Endothelial cell of umbilical vein (primary cell): Measurements from ENCODE around the gene NELL2. TPM values are rescaled to one million over a fixed set of nuclear protein-coding genes. Genes with fewer than 3 reads are reported as not detected.

Experiments
- BruUV-seq: library from RNA; stranded (reverse); fragments of 400-500 nt; replicated peaks from 2 replicates; lab custom pipeline; 2021; lab: Mats Ljungman, UMichigan
- CTCF ChIA-PET: fragments of 300-600, 350-600 bp; sonication (Branson Sonifier 250); formaldehyde crosslinking; loops from one replicate; lab custom pipeline; 2021; ENCODE audit warnings: antibody characterized with exemption, inconsistent platforms; lab: Charles Lee
- POLR2A ChIA-PET: fragments of 300-600, 350-600 bp; sonication (Branson Sonifier 250); formaldehyde crosslinking; loops from one replicate; lab custom pipeline; 2021; ENCODE audit warnings: antibody characterized with exemption, inconsistent platforms; lab: Charles Lee
- DNase-seq: peaks from one replicate; pipeline ENCODE4 v3.0.0-alpha.2; 2011; ENCODE audit warnings: low read depth, low spot score
- FAIRE-seq: peaks from 2 replicates; lab custom pipeline; 2011; peaks lifted over from hg19 to GRCh38; lab: Jason Lieb, UNC
- H2AFZ ChIP-seq: 2 replicates; pipeline ENCODE4 v1.6.0; 2012; ENCODE audit warnings: low read depth, low read length, control low read depth, inconsistent platforms
- H3K27ac ChIP-seq: 2 replicates; pipeline ENCODE4 v1.5.1; 2011; ENCODE audit warnings: low read depth, mild to moderate bottlenecking, control low read depth, low read length, moderate library complexity; ENCODE audit not compliant: insufficient read depth
- H3K27me3 ChIP-seq, 2 experiments: 2 replicates each; pipeline versions ENCODE4 v1.6.0 to v1.6.1; 2011; ENCODE audit warnings: low read length in 2 of 2, mixed read lengths in 1 of 2; ENCODE audit not compliant: control insufficient read depth in 2 of 2, insufficient read depth in 2 of 2
- H3K36me3 ChIP-seq, 2 experiments: 2 replicates in 1 of 2; 3 replicates in 1 of 2; pipeline ENCODE4 v1.5.1; 2011; ENCODE audit warnings: low read length in 2 of 2, mild to moderate bottlenecking in 1 of 2, moderate library complexity in 1 of 2; ENCODE audit not compliant: control insufficient read depth in 2 of 2, insufficient read depth in 2 of 2; ENCODE audit errors: extremely low read depth in 1 of 2
- H3K4me1 ChIP-seq: 3 replicates; pipeline ENCODE4 v1.5.1; 2011; ENCODE audit warnings: mild to moderate bottlenecking, low read length; ENCODE audit not compliant: control insufficient read depth, insufficient read depth; ENCODE audit errors: extremely low read depth
- H3K4me2 ChIP-seq: 2 replicates; pipeline ENCODE4 v1.6.1; 2011; ENCODE audit warnings: low read length, control low read depth, mixed read lengths; ENCODE audit not compliant: insufficient read depth
- H3K4me3 ChIP-seq, 3 experiments: fragments of 200-600 bp in 1 of 3; sonication (generic), shearing (Covaris generic) in 1 of 3; replicated peaks in 1 of 3; 2 replicates each; pipeline ENCODE4 v1.5.1; 2011 to 2016; ENCODE audit warnings: control low read depth in 3 of 3, low read length in 3 of 3, mild to moderate bottlenecking in 2 of 3, inconsistent platforms in 1 of 3, low read depth in 1 of 3, moderate library complexity in 1 of 3; ENCODE audit not compliant: insufficient read depth in 1 of 3
- H3K79me2 ChIP-seq: 2 replicates; pipeline ENCODE4 v1.6.0; 2012; ENCODE audit warnings: low read length, inconsistent platforms; ENCODE audit not compliant: control insufficient read depth, insufficient read depth
- H3K9ac ChIP-seq: replicated peaks from 2 replicates; pipeline ENCODE3; 2011; ENCODE audit warnings: low read length, control low read depth; ENCODE audit not compliant: insufficient read depth; ENCODE audit errors: extremely low read depth
- H3K9me1 ChIP-seq: replicated peaks from 3 replicates; pipeline ENCODE4 v1.6.0; 2011; ENCODE audit warnings: mild to moderate bottlenecking, low read length; ENCODE audit not compliant: control insufficient read depth, insufficient read depth; ENCODE audit errors: extremely low read depth
- H3K9me3 ChIP-seq: replicated peaks from 2 replicates; pipeline ENCODE4 v1.5.1; 2012; ENCODE audit warnings: low read length, inconsistent platforms; ENCODE audit not compliant: control insufficient read depth, insufficient read depth
- H4K20me1 ChIP-seq: replicated peaks from 2 replicates; pipeline ENCODE3; 2011; ENCODE audit warnings: mild to moderate bottlenecking, low read length; ENCODE audit not compliant: control insufficient read depth, insufficient read depth; ENCODE audit errors: extremely low read depth
- CTCF ChIP-seq, 2 donors: IDR thresholded peaks; 1 replicate in 1 of 2; 2 replicates in 1 of 2; pipeline ENCODE4 v1.5.1; 2011; ENCODE audit warnings: low read length in 2 of 2, mild to moderate bottlenecking in 2 of 2, moderate library complexity in 2 of 2, control low read depth in 1 of 2, inconsistent platforms in 1 of 2, low read depth in 1 of 2; ENCODE audit not compliant: insufficient read depth in 1 of 2; ENCODE audit errors: extremely low read depth in 1 of 2
- EZH2 ChIP-seq: IDR thresholded peaks from 2 replicates; pipeline ENCODE4 v1.6.1; 2012; ENCODE audit warnings: borderline replicate concordance, low read depth, mild to moderate bottlenecking, moderate library complexity, low read length, inconsistent platforms; ENCODE audit not compliant: severe bottlenecking
- FOS ChIP-seq: IDR thresholded peaks from 2 replicates; pipeline ENCODE4 v1.6.1; 2011; ENCODE audit warnings: mild to moderate bottlenecking, low read length, moderate library complexity, borderline replicate concordance; ENCODE audit not compliant: insufficient read depth
- GATA2 ChIP-seq: IDR thresholded peaks from 2 replicates; pipeline ENCODE4 v1.7.0; 2011; ENCODE audit warnings: low read depth, mild to moderate bottlenecking, moderate library complexity, mixed read lengths, low read length; ENCODE audit not compliant: insufficient read length, insufficient read depth
- JUN ChIP-seq: IDR thresholded peaks from 2 replicates; pipeline ENCODE4 v1.6.1; 2011; ENCODE audit warnings: borderline replicate concordance, low read depth; ENCODE audit not compliant: insufficient read length, insufficient read depth
- MAX ChIP-seq: IDR thresholded peaks from 2 replicates; pipeline ENCODE4 v1.6.1; 2011; ENCODE audit not compliant: insufficient read depth, insufficient read length
- MYC ChIP-seq: IDR thresholded peaks from one replicate; pipeline ENCODE4 v1.6.1; 2011; ENCODE audit warnings: mild to moderate bottlenecking, low read depth, low read length
- POLR2A ChIP-seq: IDR thresholded peaks from 2 replicates; pipeline ENCODE4 v1.6.1; 2012; ENCODE audit warnings: low read depth, mild to moderate bottlenecking, control low read depth, low read length
- POLR2AphosphoS5 ChIP-seq: IDR thresholded peaks from 2 replicates; pipeline ENCODE4 v1.6.1; 2012; ENCODE audit warnings: low read depth, mild to moderate bottlenecking, control low read depth, low read length, moderate library complexity; ENCODE audit not compliant: insufficient read depth
- dilution Hi-C: fragments of 300-500 bp; cut with MboI; formaldehyde crosslinking; loops from one replicate; pipeline ENCODE4 v1.15.0; 2019; ENCODE audit warnings: low sequenced_read_pairs; ENCODE audit not compliant: extremely low pct_ligation_motif_present
- intact Hi-C: fragments of 100-400 bp; cut with micrococcal nuclease; formaldehyde crosslinking; loops from one replicate; pipeline ENCODE4 v1.10.0; 2022
- polyA plus RNA-seq, 4 experiments: library from polyadenylated mRNA; depleted of rRNA in 3 of 4; stranded (reverse) in 3 of 4; unstranded in 1 of 4; fragments of >200 nt; gene quantifications; 2 replicates each; pipeline versions ENCODE4 v1.2.1 to v1.2.3, GENCODE V29; 2011 to 2012; ENCODE audit warnings: missing spikeins in 1 of 4
- total RNA-seq: library from RNA; stranded (reverse); gene quantifications from 2 replicates; pipeline ENCODE4 v1.2.3, GENCODE V29; 2021

Gene NELL2
- total and polyA plus RNA-seq, 2 donors (not counting 3 experiments of a cell fraction or from before 2014, with no cell fraction given) = 0.11 to 0.49 TPM

GRCh38 chr12:44780221-44780790 is 95.8 kb downstream of the NELL2 start:
- intact Hi-C loops (no loop called here), dilution Hi-C loops (no loop called here)
- no peak overlapping the region for H3K4me2 ChIP-seq
- H3K4me3 ChIP-seq = no peak overlapping the region
- DNase-seq = no peak
- TF ChIP-seq MAX = no peak
- no peak for TF ChIP-seq POLR2AphosphoS5
- TF ChIP-seq POLR2A = no peak
- no peak for TF ChIP-seq EZH2
- TF ChIP-seq CTCF (IDR thresholded peaks at IDR 0.05; ENCODE audit: extremely low read depth in 1 of 2, insufficient read depth in 1 of 2, low read depth in 1 of 2, low read length in 2 of 2) = no peak
- no peak for TF ChIP-seq FOS
- TF ChIP-seq JUN = no peak
- no peak for TF ChIP-seq MYC
- TF ChIP-seq GATA2 = no peak
- no peaks in the 10 kb centered on the region for H3K79me2 ChIP-seq
- no peaks in the 10 kb centered on the region for H3K27me3 ChIP-seq
- no peaks in the 10 kb centered on the region for H3K4me1 ChIP-seq
- H4K20me1 ChIP-seq = no peaks in the 10 kb centered on the region
- no peak overlapping the region for H2AFZ ChIP-seq
- POLR2A ChIA-PET = no interaction called here
- H3K27ac ChIP-seq = no peak overlapping the region
- BruUV-seq = no TSS peak
- CTCF ChIA-PET = interaction anchor here (1.5 kb wide), 1 partner anchor 9 kb away, joined by 5 read pairs; no protein-coding TSS in a partner anchor
- no peaks in the 10 kb centered on the region for H3K36me3 ChIP-seq
- no peaks in the 10 kb centered on the region for H3K9me3 ChIP-seq
- no peaks in the 10 kb centered on the region for H3K9me1 ChIP-seq
- no peak for FAIRE-seq
- H3K9ac ChIP-seq = no peak overlapping the region
